ENCODE measurements around the gene ZBED6. TPM values are rescaled to one million over a fixed set of nuclear protein-coding genes. Genes with fewer than 3 reads are reported as not detected.

ZBED6 gene
- total RNA-seq, 1 donor from 2014 or later: 4.5 TPM

DNA sequence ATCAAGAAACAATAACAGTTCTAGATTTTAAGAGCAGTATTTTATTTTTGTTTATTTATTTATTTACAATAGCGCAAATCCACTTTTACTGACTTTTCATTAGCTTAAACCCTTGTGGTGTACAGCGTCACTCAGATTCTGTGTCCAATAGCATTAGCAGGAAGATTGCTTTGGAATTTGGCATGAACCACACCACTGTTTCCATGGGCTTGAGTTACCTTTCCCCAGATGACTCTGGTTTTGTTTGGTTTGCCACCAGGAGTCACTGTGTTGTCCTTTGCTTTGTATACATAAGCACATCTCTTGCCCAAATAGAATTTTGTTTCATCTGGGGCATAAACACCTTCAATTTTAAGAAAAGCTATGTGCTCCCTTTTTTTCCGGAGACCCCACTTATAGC, 40.1 kb downstream of the ZBED6 start:
- TF ChIP-seq CTCF (IDR thresholded peaks at IDR 0.05; ENCODE audit: insufficient read depth, low read length, severe bottlenecking): no peak
- Histone ChIP-seq H3K27me3 (ENCODE audit: control insufficient read depth, insufficient read depth, low read length) (no peaks in the 10 kb centered on the region), H3K4me3 (ENCODE audit: low read depth, low read length) (no peak overlapping the region), H3K36me3 (ENCODE audit: control insufficient read depth, insufficient read depth, low read length) (peaks cover 4% of the 10 kb centered on the region)
- FAIRE-seq: no peak
- no peak for DNase-seq (ENCODE audit: low read depth)

GRCh38 chr1:203839081-203839480, 43.7 kb downstream of the ZBED6 start:
- peaks cover 3% of the 10 kb centered on the region for H3K36me3 ChIP-seq (ENCODE audit: control insufficient read depth, insufficient read depth, low read length)
- FAIRE-seq: no peak

GRCh38 chr1:203840208-203840808, 44.9 kb downstream of the ZBED6 start:
- no peak for FAIRE-seq

More at GRCh38 chr1:203839081-203839480, 43.7 kb downstream of the ZBED6 start:
- no peak for DNase-seq (ENCODE audit: low read depth)
- no peaks in the 10 kb centered on the region for H3K27me3 ChIP-seq (ENCODE audit: control insufficient read depth, insufficient read depth, low read length)
- TF ChIP-seq CTCF (IDR thresholded peaks at IDR 0.05; ENCODE audit: insufficient read depth, low read length, severe bottlenecking): no peak
- H3K4me3 ChIP-seq (ENCODE audit: low read depth, low read length): no peak overlapping the region

DNA sequence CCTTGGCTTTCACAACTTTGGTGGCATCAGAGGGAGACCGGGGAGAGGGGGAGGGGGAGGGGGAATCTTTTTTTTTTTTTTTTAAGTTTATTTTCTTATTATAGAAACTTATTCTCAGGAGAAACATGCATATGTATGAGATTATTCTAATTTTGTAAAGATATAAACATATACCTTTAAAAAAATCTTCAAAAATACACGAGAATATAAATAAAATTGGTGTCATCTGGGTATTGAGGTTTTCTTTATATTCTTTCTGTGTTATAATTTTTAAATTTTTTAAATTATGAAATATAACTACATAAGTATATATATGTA, 47.1 kb downstream of the ZBED6 start:
- H3K27me3 ChIP-seq (ENCODE audit: control insufficient read depth, insufficient read depth, low read length): no peaks in the 10 kb centered on the region
- FAIRE-seq (no peak), DNase-seq (ENCODE audit: low read depth) (no peak)
- no peak for TF ChIP-seq CTCF (IDR thresholded peaks at IDR 0.05; ENCODE audit: insufficient read depth, low read length, severe bottlenecking)
- no peak overlapping the region for H3K4me3 ChIP-seq (ENCODE audit: low read depth, low read length)
- peaks cover 8% of the 10 kb centered on the region for H3K36me3 ChIP-seq (ENCODE audit: control insufficient read depth, insufficient read depth, low read length)

More at GRCh38 chr1:203840208-203840808, 44.9 kb downstream of the ZBED6 start:
- TF ChIP-seq CTCF (IDR thresholded peaks at IDR 0.05; ENCODE audit: insufficient read depth, low read length, severe bottlenecking): no peak
- H3K4me3 ChIP-seq (ENCODE audit: low read depth, low read length): no peak overlapping the region
- no peaks in the 10 kb centered on the region for H3K27me3 ChIP-seq (ENCODE audit: control insufficient read depth, insufficient read depth, low read length)
- H3K36me3 ChIP-seq (ENCODE audit: control insufficient read depth, insufficient read depth, low read length): peaks cover 6% of the 10 kb centered on the region
- no peak for DNase-seq (ENCODE audit: low read depth)

GRCh38 chr1:203843435-203843834, 48.0 kb downstream of the ZBED6 start:
- TF ChIP-seq CTCF (IDR thresholded peaks at IDR 0.05; ENCODE audit: insufficient read depth, low read length, severe bottlenecking): no peak

More at GRCh38 chr1:203843435-203843834, 48.0 kb downstream of the ZBED6 start:
- Histone ChIP-seq H3K36me3 (ENCODE audit: control insufficient read depth, insufficient read depth, low read length) (peaks cover 9% of the 10 kb centered on the region), H3K27me3 (ENCODE audit: control insufficient read depth, insufficient read depth, low read length) (no peaks in the 10 kb centered on the region), H3K4me3 (ENCODE audit: low read depth, low read length) (no peak overlapping the region)
- no peak for FAIRE-seq
- DNase-seq (ENCODE audit: low read depth): no peak

Other genes with a start within 250 kb of the ZBED6 start
- 27.4 and 71.7 TPM in 2 replicates for gene ATP2B4, start 168.8 kb upstream of the ZBED6 start, total RNA-seq
- under 0.01 TPM in 1 of 2 replicates, not detected in the other for gene LAX1, start 30.4 kb upstream of the ZBED6 start, total RNA-seq
- 58.2 and 78.0 TPM in 2 replicates for gene ZC3H11A, start within 50 bp of the ZBED6 start, total RNA-seq
- gene SNRPE, start 66.0 kb downstream of the ZBED6 start, total RNA-seq: 27.1 and 41.9 TPM in 2 replicates